C4-2B (cell line): Measurements from ENCODE around the gene CYP2B6.

Source experiments
- H3K27ac ChIP-seq: fragments of 450-650 bp; 2 replicates; pipeline ENCODE4 v1.5.1; 2017
- CTCF ChIP-seq: fragments of 450-650 bp; conservative IDR thresholded peaks from 2 replicates; pipeline ENCODE4 v1.5.1; 2017; ENCODE audit warnings: mild to moderate bottlenecking
- ZFX ChIP-seq: fragments of 450-650 bp; IDR thresholded peaks from 2 replicates; pipeline ENCODE4 v1.6.1; 2017

CYP2B6 gene

GRCh38 chr19:41018736-41019290 is 27.7 kb downstream of the CYP2B6 start:
- no peak overlapping the region for H3K27ac ChIP-seq
- no peak for TF ChIP-seq ZFX
- no peak for TF ChIP-seq CTCF

- no peak overlapping the region for H3K27ac ChIP-seq
- TF ChIP-seq CTCF: no peak
- no peak for TF ChIP-seq ZFX
Measured at GRCh38 chr19:41019346-41019745, 28.3 kb downstream of the CYP2B6 start.

- TF ChIP-seq CTCF (no peak), ZFX (no peak)
Measured at GRCh38 chr19:41023193-41023592, 32.1 kb downstream of the CYP2B6 start.

GRCh38 chr19:41025411-41025810 is 34.3 kb downstream of the CYP2B6 start:
- H3K27ac ChIP-seq: no peak overlapping the region
- no peak for TF ChIP-seq ZFX
- no peak for TF ChIP-seq CTCF

More at GRCh38 chr19:41023193-41023592, 32.1 kb downstream of the CYP2B6 start:
- no peak overlapping the region for H3K27ac ChIP-seq

- no peak overlapping the region for H3K27ac ChIP-seq
- no peak for TF ChIP-seq CTCF
- no peak for TF ChIP-seq ZFX
Measured at GRCh38 chr19:41025871-41026270, 34.8 kb downstream of the CYP2B6 start.

- TF ChIP-seq ZFX (no peak), CTCF (no peak)
Measured at GRCh38 chr19:41027273-41027967, 36.3 kb downstream of the CYP2B6 start.

GRCh38 chr19:41029524-41030432 is 38.7 kb downstream of the CYP2B6 start:
- no peak overlapping the region for H3K27ac ChIP-seq
- TF ChIP-seq CTCF: no peak
- TF ChIP-seq ZFX: no peak

More at GRCh38 chr19:41027273-41027967, 36.3 kb downstream of the CYP2B6 start:
- no peak overlapping the region for H3K27ac ChIP-seq
